Effector CD4-positive, alpha-beta T cell (primary cell): ENCODE results near the gene KMT2D.
"Not testable (repeated sequence)": the region's sequence is repeated elsewhere in the genome, so short reads cannot be mapped to it uniquely, and the experiment has no call there.

ENCODE experiments used
- DNase-seq: peaks from one replicate; pipeline ENCODE4 v3.0.0-alpha.2; 2020

Gene KMT2D

DNA sequence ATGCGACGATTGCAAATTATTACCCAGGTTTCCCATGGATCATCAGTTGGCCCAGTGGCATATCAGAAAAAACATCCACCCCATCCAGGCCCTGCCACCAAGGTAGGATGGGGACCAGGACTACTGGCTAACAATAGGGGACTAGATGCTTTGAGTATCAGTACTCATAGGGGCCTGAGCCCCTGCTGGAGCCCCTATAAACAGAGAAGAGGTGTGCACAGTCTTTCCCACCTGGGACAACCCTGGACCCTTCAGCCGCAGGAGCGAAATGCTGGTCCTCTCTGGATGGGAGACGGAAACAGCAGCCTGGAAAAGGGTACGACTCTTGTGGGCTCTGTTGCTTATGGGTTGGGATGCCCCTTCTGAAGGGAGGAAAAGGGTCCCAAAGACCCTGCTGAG is 28.3 kb upstream of the KMT2D start:
- no peak for DNase-seq

DNA sequence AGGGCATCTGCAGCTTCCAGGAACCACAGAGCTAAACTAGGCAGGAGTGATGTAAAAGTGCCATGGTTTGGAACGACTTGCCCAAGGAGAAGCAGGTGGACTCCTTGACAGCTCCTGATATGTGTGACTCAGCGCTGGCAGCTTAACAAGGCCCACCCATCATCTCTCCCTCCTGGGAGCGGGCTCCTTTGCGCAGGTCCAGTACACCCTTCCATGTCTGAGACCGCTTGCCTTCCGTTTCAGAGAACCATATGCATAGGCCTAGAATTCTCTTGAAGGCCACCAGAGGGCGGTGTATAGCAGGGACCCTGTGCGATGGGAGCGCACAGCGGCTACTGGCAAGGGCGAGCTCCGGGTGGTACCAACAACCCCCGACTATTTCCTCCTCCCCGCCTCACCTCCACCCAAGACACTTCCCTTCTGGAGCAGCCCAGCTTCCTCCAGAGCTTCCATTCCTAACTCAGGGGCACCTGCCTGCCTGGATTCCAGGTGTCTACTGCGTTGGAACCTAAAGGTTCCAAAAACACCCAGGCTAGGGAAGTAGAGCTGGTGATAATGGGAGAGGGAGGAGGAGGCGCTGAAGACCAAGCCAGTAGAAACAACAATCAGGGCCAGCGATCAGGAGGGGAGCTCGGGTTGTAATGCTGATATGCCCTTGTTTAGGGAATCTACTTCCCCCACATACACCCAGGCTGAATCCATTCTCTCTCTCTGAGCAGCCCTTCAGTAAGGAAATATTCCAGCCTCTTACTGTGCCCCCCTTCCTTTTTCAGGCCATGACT is 27.7 kb upstream of the KMT2D start:
- DNase-seq, result peak; percentile 59

DNA sequence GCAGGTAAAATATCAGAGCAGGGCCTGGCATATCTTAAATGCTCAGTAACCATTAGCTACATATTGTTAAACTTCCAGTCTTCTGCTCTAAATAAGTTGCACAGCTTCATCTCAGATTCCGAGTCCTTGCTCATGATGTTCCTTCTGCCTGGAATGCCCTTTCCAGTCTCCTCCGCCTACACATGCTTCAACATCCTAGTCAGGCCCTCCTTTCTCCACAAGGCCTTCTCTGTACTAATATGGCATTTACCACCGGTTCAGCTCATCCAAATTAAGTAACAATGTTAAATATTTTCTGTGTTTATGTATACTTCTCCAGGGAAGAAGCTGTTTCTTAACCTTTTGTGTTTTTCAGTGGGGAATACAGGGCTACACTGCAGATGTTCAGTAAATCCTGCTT is 25.5 kb upstream of the KMT2D start:
- no peak for DNase-seq

DNA sequence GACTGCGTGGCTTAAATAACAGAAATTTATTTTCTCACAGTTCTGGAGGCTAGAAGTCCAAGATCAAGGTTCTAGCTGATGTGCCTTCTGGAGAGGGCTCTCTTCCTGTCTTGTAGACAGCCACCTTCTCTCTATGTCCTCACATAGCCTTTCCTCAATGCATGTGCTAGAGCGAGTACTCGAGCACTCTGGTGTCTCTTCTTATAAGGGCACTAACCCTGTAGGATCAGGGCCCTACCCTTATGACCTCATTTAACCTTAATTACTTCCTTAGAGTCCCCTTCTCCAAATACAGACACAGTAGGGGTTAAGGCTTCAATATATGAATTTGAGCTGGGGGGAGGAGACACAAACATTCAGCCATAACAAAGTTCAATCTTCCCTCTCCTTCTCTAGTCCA is 23.8 kb upstream of the KMT2D start:
- DNase-seq, result no peak

DNA sequence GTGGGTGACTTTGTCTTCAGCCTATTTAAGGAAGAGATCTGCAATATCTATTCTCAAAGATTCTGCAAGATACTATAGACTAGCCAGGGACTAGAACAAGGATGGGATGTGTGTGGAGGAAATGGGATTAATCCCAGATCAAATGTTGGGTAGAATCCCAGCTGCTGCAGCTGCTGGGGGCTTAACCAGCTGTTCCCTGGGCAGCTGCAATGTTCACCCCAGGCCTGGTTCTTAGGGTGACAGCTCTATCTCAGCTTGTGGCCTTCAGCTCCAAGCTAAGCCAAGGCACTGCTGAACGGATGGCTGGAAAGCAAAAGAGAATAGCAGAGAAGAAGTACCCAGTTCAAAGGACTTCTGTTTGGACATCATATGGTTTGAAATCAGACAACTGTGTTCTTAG is 19.2 kb upstream of the KMT2D start:
- no peak for DNase-seq

DNA sequence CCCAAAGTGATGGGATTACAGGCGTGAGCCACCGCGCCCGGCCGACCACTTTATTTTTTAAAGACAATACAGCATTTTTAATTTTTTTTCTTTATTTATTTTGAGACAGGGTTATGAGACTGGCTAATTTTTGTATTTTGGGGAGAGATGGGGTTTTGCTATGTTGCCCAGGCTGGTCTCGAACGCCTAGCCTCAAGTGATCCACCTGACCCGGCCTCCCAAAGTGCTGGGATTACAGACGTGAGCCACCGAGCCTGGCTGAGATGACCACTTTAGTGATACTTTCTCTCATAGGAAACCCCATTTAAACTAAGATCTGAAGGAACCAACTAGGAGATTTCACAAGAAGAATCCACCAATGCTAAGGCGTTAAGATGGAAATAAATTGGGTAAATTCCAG is 10.4 kb upstream of the KMT2D start:
- DNase-seq, result no peak

DNA sequence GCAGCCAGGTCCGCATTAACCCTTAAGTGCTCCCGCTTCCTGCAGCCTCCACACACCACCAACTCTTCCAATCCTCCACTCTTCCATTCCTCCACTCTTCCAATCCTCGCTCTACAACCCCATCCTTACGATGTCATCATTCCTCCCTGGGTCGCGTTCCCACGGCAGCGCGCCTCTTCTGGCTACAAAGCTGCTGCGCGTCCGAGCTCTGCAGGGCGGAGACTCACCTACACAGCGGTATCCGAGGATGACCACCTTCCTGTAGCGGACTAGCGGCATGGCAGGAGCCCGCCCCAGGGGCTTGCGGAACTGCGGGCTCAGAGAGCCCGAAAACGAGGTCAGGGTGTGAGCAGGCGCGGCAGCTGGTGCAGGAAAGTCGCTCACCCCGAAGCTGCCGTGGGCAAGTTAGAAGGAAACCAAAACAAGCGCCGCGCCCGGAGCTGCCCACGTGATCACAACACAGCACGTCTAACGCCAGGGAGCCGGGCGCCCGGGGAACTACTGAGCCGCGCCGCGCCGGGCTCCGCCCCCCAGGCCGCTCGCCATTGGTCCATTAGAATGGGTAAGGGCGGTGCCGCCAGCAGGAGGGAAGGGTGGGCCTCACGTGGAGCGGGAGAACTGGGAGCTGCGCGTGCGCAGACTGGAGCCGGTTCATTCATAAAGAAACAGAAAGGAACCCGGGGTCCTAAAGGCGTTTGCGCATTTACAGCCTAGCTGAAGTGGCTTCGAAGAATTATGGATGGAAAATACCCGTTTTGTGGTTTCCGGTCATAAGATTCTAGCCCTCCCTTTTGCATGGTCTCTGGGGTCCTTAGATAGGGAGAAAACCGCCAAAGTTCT is 9.1 kb upstream of the KMT2D start, which contains the start of gene RHEBL1:
RHEBL1 (minus strand) TSS at position 473 of the 840 bp plus-strand sequence; CDS start at position 279, 194 bp downstream.
- DNase-seq, result peak; percentile 96

DNA sequence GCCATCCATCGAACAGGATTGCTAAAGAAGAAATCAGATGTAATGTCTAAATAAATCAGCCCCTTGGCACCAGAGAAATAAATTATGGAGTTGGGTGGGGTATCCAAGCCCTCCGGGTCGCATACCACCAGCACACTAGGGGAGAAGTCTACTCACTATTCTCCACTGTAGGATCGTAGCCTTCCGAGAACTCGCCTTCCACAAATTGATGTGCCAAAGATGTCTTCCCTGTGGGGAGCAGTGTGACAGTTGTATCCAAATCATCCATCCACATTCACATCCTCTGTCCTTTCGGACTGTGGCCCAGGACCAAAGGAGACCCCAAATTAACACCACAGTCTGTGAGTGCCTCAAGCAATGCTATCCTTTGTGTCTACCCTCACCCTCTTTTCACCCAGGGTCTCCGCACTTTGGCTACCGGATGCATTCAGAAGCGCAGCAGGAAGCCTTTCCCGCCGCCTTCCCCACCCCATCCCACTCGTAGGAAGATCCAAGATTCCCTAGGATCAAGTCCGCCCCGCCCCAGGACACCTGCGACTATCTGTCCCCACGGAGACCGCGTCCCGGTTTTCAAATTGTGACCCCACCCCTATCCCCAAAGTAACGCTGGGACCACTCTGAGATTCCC is 8.4 kb upstream of the KMT2D start:
- no peak for DNase-seq

DNA sequence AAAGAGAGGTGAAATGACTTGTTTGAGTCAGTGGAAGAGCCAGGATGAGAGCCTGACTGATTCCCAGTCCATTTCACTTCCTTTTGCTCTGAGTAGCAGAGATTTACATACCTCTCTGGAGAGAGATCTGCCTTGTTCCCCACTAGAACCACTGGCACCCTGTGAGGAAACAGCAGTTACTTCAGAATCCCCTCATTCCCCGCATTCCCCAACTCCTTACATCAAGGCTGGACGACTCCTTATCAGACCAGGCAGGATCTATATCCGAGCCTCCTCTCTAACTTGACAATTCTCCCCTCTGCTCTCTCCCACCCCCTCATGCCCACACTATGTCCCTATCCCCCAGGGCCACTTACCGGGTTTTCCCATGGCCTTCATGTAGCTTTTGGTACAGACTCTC is 5.5 kb upstream of the KMT2D start:
- no peak for DNase-seq

DNA sequence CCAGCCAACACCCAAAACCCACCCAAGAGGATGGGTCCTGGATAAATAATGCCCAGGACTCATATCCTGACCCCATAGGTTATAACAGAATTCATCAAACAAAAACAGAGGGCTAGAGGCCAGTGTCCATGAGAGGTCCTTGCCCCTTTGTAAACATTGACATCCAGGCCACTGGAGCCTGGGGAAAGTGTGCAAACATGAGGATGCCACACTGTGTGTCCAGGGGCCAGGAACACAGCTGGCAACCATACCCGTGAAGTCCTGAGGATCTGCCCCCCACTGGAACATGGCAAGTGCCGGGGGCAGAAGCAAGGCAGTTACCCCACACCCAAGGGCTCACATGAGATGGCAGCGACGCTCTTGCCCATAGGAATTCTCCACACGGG is 4.2 kb upstream of the KMT2D start:
- no peak for DNase-seq

DNA sequence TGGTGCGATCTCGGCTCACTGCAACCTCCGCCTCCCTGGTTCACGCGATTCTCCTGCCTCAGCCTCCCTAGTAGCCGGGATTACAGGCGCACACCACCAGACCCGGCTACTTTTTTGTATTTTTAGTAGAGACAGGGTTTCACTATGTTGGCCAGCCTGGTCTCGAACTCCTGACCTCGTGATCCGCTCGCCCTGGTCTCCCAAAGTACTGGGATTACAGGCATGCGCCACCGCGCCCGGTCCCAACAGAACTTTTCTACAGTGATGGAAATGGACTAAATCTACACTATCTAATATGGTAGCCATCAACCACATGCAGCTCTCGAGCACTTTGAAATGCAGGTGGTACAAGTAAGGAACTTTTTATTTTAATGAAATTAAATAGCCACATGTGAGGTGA is 1.3 kb upstream of the KMT2D start:
- not testable (repeated sequence) for DNase-seq

DNA sequence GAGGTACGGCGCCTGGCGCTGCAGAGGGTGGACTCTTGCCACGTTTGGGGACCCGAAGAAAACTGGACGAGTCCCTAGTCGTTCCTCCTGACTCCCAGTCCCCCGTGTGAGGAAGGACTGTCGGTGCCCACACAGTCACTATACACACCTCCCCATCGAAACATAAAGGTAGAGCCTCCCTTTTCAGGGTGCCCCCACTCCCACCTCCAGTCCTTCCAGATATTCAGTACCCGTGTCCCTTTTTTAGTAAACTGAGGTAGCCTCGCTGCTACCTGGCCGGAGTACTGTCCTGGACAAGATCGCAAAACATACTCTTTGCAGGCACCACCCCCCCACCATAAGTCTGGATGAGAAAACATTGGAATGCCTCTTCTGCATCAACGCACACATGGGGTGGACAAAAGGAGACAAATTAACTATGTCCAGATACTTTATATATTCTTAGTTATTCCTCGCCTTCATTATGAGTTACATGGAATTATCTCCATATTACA is 610 bp upstream of the KMT2D start:
- no peak for DNase-seq

DNA sequence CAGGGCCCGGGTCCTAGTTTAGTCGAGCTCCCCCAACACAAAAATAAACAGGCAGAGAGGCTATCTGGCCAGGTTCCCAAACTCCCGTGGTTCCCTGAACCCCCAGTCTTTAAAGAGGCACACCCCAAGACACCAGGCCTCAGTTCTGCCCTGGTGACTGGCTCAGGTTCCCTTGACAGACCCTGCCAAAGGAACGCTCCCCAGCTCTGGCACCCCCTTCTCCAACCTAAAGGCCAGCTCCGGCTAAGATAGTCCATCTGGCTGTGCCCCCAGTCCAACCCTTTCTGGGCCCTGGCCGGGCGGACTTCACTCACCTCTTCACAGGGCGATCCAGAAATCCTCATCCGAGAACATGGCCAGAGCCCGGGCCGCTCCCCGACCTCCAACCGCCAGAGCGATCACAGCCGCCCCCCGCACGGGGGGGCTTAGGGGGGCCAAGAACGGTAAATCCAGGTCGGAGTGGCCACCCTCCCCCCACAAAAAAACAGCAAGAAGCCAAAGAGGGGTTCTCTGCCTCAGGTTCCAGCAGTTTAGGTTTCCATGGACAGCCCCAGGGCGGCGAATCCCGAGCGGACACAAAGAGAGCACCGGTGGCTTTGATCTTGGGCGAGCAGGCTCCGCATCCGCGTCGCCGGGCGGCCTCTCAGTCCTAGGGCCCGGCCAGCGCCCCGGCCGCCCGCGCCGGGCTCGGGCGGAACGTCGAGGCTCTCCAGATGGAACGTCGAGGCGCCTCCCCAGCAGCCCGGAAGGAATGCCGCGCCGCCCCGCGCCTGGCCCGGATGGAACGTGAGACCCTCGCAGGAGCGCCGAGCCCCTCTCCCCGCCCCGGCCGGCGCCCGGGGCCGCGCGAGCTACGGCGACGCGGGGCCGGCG is 1.1 kb downstream of the KMT2D start:
- DNase-seq, result no peak

DNA sequence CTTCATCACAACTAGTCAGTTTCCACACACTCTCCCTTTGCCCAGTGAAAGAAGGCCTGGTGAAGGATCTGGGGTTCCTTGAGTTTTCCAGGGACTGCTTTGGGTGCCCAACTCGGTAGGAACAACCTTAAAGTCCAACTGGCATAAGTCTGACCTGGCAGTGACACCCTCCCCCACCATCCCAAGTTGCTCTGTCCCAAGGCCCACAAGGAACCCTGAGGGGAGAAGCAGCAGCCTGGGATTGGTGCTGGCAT is 1.6 kb downstream of the KMT2D start:
- DNase-seq, result no peak

DNA sequence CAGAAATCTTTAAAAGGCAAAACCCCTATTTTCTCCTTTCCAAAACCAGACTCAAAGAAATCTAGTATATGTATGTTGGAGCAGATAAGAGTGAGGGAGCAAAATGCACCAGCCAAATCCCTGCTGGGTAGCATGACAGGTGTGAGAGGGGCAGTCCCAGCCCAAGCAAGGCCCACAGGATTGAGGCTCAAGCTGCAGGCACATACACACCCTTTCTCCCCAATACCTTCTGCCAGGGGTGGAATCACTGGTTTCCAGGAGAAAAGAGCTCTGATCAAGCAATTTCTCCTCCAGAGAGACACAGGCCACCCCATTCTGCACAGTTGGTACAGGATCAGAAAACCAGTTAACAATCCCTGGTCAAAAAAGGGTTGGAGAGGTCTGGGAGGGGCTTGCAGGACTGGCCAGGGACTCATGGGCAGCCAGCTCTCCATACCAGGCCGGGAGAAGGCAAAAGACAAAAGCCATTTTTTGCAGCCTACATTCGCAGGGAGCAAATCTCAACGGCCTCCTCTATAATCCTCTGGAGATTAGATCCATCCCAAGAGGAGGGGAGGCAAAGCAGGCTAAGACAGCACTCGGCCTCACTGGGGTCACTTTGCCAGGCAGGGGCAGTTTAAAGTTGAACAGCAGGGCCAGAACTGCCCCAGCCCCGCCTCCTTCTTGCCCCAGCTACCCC is 2.1 kb downstream of the KMT2D start:
- DNase-seq, result no peak

DNA sequence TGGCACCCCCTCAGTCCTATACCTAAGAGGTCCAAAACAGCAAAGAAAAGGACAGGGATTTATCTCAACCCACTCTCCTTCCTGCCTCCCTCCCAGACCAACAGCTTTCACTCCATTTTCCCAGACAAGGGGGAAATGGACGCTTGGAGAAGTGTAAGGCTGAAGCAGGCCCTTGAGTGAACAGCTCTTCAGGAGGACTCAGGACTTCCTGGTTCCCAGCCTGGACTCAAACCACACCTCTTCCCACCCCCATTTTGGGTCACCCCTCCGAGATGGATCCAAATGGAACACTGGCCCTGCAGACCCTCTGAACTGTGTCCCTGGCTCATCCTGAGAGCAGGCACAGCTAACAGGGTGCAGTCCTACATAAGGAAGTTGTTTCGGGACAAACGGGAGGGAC is 2.7 kb downstream of the KMT2D start:
- no peak for DNase-seq

DNA sequence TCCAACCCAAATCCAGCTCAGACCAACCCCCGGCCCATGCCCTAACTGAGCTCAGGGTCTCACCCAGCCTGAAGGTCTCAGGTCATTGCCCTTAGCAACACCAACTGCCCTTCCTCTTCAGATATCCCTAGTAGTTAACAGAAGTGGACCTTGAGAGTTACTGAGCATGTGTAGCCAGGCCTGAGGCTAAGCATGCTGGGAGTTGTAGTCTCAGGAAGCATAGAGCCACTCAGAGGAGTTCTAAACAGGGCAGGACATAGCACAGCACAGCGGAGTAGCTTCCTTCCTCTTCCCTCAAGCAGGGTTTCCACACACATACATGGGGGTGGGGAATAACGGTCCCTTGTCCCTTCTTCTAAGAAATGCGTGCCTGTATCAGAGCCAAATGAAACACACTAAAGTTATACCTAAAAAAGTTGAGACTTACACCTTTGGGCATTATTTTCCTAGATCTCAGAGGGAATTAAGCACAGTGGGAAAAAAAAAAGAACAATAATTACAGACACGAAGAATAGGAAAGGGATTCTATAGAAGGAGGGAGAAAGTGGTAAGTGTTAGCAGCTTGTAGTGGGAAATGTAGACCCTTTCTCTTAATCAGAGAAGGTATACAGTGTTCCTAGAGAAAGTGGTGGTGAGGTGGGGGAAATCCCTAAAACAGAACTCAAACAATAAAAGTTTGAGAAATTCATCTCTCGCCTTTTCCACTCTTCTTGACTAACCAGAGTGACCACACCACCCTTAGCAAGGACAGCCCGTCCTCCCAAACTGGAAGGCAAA is 4.4 kb downstream of the KMT2D start:
- peak; percentile 40 for DNase-seq

DNA sequence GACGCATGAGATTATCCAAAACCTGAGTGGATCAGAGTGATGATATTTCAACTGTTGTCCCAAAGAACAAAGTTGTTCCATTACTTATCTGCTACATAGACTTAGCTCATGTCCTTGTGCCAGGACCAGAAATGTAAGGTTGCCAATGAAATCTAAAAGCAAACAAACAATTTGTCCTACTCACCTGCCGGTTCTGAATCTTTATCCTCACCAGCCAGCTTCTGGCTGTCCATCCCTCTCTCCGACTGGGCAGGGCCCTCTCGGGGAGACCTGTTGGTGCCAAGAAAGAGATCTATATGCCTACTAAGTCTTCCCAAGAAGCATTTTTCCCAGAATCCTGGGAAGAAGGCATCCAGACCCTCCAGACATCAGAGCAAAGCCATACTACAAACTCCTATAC is 5.5 kb downstream of the KMT2D start:
- DNase-seq, result no peak

DNA sequence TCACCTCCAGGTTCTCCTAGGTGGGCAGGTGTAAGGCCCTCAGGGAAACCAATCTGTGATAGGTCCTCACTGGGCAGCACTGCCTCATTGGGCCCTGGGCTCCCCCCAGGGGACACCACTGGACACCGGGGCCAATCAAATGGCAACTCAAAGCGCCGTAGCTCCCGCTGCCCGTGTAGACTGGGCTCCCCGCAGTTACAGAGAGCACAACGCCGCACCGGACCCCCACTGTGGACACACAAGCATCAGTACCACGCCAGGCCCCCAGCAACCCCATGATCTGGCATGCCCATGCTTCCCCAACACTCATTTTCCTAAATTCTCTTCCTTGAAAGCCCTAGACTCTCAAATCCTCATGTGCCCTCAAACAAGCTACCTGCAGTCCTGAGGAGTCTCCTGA is 6.1 kb downstream of the KMT2D start:
- DNase-seq, result no peak

DNA sequence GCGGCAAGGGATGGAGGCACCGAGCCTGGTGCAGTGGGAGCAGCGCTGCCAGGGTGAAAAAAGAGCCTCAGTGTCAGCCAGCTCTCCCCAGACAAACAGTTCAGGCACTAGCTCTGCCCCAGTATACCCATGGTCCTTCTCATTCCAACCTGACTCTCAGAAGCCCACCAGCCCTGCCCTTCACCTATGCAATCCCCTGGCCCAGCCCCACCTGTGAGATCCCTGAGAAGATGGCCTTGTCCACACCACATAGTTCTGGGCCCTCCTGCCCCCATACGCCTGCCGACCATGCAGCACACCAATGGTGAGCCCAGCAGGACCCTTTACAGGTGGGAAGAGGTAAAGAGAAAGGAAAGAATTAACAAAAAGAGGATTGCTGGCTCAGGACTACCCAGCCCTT is 6.5 kb downstream of the KMT2D start:
- no peak for DNase-seq

DNA sequence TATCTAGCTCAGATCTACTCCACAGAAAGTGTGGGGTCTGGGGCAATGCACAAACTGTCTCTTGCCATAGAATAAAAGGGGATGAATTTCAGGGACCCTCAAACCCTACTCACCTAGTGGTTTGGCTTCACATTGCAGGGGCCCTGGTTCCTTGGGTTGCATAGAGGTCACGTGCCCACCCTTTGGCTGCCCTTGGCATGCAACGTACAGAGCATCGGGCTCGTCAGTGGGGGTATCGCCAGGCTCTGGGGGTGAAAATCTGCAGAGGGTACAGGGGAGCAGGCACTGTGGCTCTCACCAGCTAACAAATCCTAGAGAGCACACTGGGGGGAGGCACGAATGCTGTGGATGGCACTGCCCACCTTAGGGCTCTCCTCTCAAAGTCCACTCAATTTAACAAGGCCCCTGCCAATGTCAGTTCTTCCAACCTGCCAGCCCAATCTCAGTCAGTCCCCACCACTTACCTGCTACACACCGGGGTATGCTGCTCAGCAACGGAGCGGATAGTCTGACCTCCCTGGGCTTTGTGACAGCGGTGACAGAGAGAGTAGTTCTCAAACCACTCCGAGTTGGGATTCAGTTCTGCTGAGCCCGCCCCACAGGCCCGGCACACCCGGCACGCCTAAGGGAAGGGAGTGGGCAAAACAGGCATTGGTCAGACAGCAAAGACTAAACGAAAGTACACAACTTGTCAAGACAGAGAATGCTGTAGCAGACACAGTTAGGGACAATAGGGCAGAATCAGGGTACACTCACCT is 8.0 kb downstream of the KMT2D start:
- no peak for DNase-seq
